Body of pancreas (tissue), 4 donors: ENCODE data around the gene NXNL1. TPM values are rescaled to one million over a fixed set of nuclear protein-coding genes. Genes with fewer than 3 reads are reported as not detected.

Experiments
- ATAC-seq: fragments of 150-250 bp; one replicate; pipeline ENCODE4 v1.9.1; 2016
- DNase-seq, 4 donors: peaks; one replicate each; pipeline ENCODE4 v3.0.0-alpha.2; 2019
- H3K27ac ChIP-seq, 4 donors: fragments of 200-600 bp; sonication (generic); 1 replicate in 3 of 4; 2 replicates in 1 of 4; pipeline versions ENCODE4 v1.5.1 to v1.6.1; 2016 to 2019; ENCODE audit warnings: mild to moderate bottlenecking in 1 of 4, mixed read lengths in 1 of 4, moderate library complexity in 1 of 4
- H3K27me3 ChIP-seq, 2 donors: fragments of 200-600 bp; sonication (generic); one replicate each; pipeline ENCODE4 v1.6.0; 2016; ENCODE audit warnings: mild to moderate bottlenecking in 1 of 2
- H3K36me3 ChIP-seq, 2 donors: fragments of 200-600 bp; sonication (generic); replicated peaks in 1 of 2; 2 replicates each; pipeline ENCODE4 v1.5.1; 2016; ENCODE audit warnings: low read depth in 2 of 2; ENCODE audit not compliant: insufficient read depth in 1 of 2
- H3K4me1 ChIP-seq: fragments of 200-600 bp; sonication (generic); one replicate; pipeline ENCODE4 v1.6.0; 2016
- H3K4me3 ChIP-seq, 2 donors: fragments of 200-600 bp; sonication (generic); 1 replicate in 1 of 2; 2 replicates in 1 of 2; pipeline ENCODE4 v1.5.1; 2016 to 2019
- H3K9me3 ChIP-seq, 3 donors: fragments of 200-600 bp; sonication (generic); 1 replicate in 2 of 3; 2 replicates in 1 of 3; pipeline ENCODE4 v1.5.1; 2016
- POLR2A ChIP-seq, 3 donors: fragments of 450-650 bp; IDR thresholded peaks; one replicate each; pipeline ENCODE4 v1.6.1; 2016; ENCODE audit warnings: antibody characterized with exemption in 3 of 3, mild to moderate bottlenecking in 2 of 3
- whole genome bisulfite sequencing, 2 donors: methylation state at CpG; one replicate each; pipeline ENCODE4 v1.1.5; 2017; 5-methylcytosine and 5-hydroxymethylcytosine counted together
- intact Hi-C: fragments of 100-400 bp; cut with DNase I; formaldehyde crosslinking; loops from one replicate; pipeline ENCODE4 v1.15.1; 2023
- total RNA-seq, 2 donors: library from RNA; depleted of rRNA; stranded (reverse); fragments of >200 nt; gene quantifications; one replicate each; pipeline ENCODE4 v1.1.0, GENCODE V29; 2016
- TF ChIP-seq, protein P1 (sequence below), 7 experiments: fragments of 450-650 bp in 4 of 7; fragments of 200-600 bp in 3 of 7; sonication (generic) in 3 of 7; IDR thresholded peaks; one replicate each; pipeline ENCODE4 v1.5.1; 2016 to 2019; ENCODE audit warnings: antibody characterized with exemption in 7 of 7

Gene NXNL1
- total RNA-seq, 2 donors from 2014 or later = not detected

DNA sequence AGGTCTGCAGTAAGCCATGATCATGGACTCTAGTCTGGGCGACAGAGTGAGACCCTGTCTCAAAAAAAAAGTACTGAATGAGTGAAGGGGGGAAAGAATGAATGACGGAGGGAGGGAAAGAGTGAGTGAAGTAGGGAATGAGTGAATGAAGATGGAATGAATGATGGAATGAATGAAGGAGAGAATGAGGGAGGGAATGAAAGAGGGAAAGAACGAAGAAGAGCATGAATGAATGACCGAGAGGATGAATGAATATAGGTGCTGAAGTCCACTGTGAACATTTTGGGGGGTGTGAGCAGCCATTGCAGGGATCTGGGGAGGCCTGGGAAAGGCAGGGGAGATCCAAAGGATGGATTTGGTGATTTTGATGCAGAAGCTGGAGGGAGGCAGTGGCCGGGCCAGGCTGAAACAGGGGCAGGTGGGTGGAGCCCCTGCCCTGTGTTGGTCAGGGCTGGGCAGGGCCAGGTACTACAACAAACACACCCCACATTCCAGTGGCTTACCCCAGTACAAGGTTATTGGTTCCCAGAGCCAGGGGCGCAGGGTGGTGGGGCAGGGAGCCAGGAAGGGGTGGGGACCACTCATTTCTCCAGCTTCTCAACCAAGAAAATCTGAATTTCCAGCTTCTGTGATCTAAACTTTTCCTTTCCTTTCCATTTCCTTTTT lies 23.9 kb upstream of the NXNL1 start:
- intact Hi-C loops = no loop called here
- Histone ChIP-seq H3K4me1 (peaks cover 20% of the 10 kb centered on the region), H3K36me3 (no peaks in the 10 kb centered on the region), H3K9me3 (no peaks in the 10 kb centered on the region), H3K27ac (no peak overlapping the region), H3K4me3 (no peak overlapping the region), H3K27me3 (no peaks in the 10 kb centered on the region)
- TF ChIP-seq, protein P1, sequence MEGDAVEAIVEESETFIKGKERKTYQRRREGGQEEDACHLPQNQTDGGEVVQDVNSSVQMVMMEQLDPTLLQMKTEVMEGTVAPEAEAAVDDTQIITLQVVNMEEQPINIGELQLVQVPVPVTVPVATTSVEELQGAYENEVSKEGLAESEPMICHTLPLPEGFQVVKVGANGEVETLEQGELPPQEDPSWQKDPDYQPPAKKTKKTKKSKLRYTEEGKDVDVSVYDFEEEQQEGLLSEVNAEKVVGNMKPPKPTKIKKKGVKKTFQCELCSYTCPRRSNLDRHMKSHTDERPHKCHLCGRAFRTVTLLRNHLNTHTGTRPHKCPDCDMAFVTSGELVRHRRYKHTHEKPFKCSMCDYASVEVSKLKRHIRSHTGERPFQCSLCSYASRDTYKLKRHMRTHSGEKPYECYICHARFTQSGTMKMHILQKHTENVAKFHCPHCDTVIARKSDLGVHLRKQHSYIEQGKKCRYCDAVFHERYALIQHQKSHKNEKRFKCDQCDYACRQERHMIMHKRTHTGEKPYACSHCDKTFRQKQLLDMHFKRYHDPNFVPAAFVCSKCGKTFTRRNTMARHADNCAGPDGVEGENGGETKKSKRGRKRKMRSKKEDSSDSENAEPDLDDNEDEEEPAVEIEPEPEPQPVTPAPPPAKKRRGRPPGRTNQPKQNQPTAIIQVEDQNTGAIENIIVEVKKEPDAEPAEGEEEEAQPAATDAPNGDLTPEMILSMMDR (IDR thresholded peaks at IDR 0.05) = no peak
- TF ChIP-seq POLR2A (IDR thresholded peaks at IDR 0.05) = no peak
- ATAC-seq (no peak), DNase-seq (no peak)
- 93 to 94% methylated on average over 6 of the region's 6 CpGs for WGBS, 2 donors

DNA sequence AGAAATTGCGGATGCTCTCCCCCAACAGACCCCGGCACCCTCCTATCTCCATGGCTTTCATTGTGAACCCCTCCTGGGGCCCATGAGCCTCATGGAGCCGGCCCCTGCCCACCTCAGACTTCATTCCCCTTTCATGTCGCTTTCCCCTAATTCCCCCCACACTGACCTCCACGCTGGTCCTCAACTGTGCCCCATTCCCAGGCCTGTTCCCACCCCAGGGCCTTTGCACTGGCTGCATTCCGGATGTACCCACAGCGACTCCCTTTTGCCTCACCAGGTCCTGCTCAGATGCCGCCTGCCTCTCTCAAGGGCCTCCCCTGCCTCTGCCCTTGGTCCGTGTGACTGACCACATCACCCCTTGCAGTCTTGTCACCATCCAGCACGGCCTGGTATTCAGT lies 22.9 kb upstream of the NXNL1 start:
- ATAC-seq = no peak
- Histone ChIP-seq H3K27ac (no peak overlapping the region), H3K27me3 (no peaks in the 10 kb centered on the region), H3K4me1 (peaks cover 11% of the 10 kb centered on the region), H3K9me3 (no peaks in the 10 kb centered on the region), H3K4me3 (no peak overlapping the region), H3K36me3 (no peaks in the 10 kb centered on the region)
- 93 to 95% methylated on average over 10 of the region's 10 CpGs for WGBS, 2 donors
- no peak for DNase-seq
- intact Hi-C loops = no loop called here
- no peak for TF ChIP-seq POLR2A (IDR thresholded peaks at IDR 0.05)
- TF ChIP-seq, protein P1 (IDR thresholded peaks at IDR 0.05) = no peak

DNA sequence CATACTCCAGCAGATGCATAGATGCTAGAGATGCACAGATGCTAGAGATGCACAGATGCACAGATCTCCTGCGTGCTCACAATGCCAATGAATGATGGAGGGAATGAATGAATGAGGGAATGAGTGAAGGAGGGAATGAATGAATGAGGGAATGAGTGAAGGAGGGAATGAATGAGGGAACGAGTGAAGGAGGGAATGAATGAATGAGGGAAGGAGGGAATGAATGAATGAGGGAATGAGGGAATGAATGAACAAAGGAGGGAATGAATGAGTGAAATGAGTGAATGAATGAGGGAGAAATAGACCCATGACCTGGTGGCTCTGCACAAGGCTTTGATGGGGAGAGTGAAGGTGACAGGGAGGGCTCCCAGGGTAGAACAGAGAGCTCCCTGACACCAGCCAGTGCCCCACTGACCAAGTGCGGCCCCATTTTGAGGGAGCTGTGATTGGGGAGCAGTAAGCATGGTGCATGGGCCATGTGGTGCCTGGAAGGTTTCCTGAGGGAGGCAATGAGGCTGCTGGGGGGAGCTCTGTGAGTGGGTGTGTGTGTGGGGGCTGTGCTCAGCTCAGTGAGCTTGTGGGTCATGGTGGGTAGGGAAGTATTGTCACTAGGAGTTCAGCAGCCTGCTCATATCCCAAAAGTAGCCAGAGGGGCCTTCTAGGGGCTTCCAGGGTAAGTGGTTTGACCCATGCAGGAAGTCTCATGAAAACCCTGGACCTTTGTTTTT lies 22.3 kb upstream of the NXNL1 start:
- H3K4me3 ChIP-seq = no peak overlapping the region
- no peaks in the 10 kb centered on the region for H3K27me3 ChIP-seq
- TF ChIP-seq, protein P1 (IDR thresholded peaks at IDR 0.05) = no peak
- WGBS, 2 donors = 76 to 80% methylated on average over 3 of the region's 3 CpGs
- no peaks in the 10 kb centered on the region for H3K36me3 ChIP-seq
- DNase-seq (no peak), ATAC-seq (no peak)
- intact Hi-C loops = no loop called here
- no peaks in the 10 kb centered on the region for H3K9me3 ChIP-seq
- H3K27ac ChIP-seq = no peak overlapping the region
- peaks cover 6% of the 10 kb centered on the region for H3K4me1 ChIP-seq

DNA sequence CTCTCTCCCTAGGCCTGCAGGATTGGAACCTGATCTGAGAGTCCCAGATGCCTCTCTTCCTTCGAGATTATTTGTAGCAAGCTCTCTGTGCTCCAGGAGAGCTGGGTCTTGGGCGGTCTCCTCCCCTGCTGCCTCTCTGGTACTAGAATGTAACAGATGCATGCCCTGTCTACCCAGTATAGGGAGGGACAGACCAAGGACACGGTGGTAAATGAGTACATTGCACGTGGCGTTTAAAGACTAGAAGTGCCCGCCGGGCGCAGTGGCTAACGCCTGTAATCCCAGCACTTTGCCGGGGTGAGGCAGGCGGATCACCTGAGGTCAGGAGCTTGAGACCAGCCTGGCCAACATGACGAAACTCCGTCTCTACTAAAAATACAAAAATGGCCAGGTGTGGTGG lies 21.3 kb upstream of the NXNL1 start:
- Histone ChIP-seq H3K27ac (no peak overlapping the region), H3K9me3 (no peaks in the 10 kb centered on the region), H3K36me3 (no peaks in the 10 kb centered on the region), H3K4me1 (no peaks in the 10 kb centered on the region), H3K27me3 (no peaks in the 10 kb centered on the region), H3K4me3 (no peak overlapping the region)
- ATAC-seq = no peak
- no peak for DNase-seq
- TF ChIP-seq, protein P1 (IDR thresholded peaks at IDR 0.05) = no peak
- no peak for TF ChIP-seq POLR2A (IDR thresholded peaks at IDR 0.05)
- 60 to 84% methylated on average over 1 to 13 of the region's 13 CpGs for WGBS, 2 donors
- intact Hi-C loops = no loop called here
